Activated CD4-positive, alpha-beta T cell treated with anti-CD3 and anti-CD28 coated beads, Interleukin-2, amount 10 ng/mL, durations not matched to agents 7 days and 5 days (primary cell): ENCODE measurements around the gene NUP62CL. TPM values are rescaled to one million over a fixed set of nuclear protein-coding genes. Genes with fewer than 3 reads are reported as not detected.
"Not testable (repeated sequence)": the region's sequence is repeated elsewhere in the genome, so short reads cannot be mapped to it uniquely, and the experiment has no call there.

Experiments used
- CTCF ChIA-PET: fragments of 350-600 bp; sonication (Branson Sonifier 250); formaldehyde crosslinking; loops from one replicate; lab custom pipeline; 2021; ENCODE audit warnings: antibody characterized with exemption; lab: Charles Lee
- POLR2A ChIA-PET: fragments of 350-600 bp; sonication (Branson Sonifier 250); formaldehyde crosslinking; loops from one replicate; lab custom pipeline; 2021; ENCODE audit warnings: antibody characterized with exemption; lab: Charles Lee
- DNase-seq: peaks from one replicate; pipeline ENCODE4 v3.0.0-alpha.2; 2020
- H3K27ac Mint-ChIP-seq: one replicate; pipeline ENCODE4 v1.8.0; 2021; ENCODE audit warnings: mild to moderate bottlenecking, moderate library complexity, mixed read lengths
- H3K27me3 Mint-ChIP-seq: one replicate; pipeline ENCODE4 v1.8.0; 2021; ENCODE audit warnings: mixed read lengths
- H3K36me3 Mint-ChIP-seq: one replicate; pipeline ENCODE4 v1.8.0; 2021; ENCODE audit warnings: low read depth, mixed read lengths
- H3K4me1 Mint-ChIP-seq: one replicate; pipeline ENCODE4 v1.8.0; 2021; ENCODE audit warnings: mixed read lengths
- H3K4me3 Mint-ChIP-seq: one replicate; pipeline ENCODE4 v1.8.0; 2021; ENCODE audit warnings: mild to moderate bottlenecking, moderate library complexity, mixed read lengths
- H3K9me3 Mint-ChIP-seq: one replicate; pipeline ENCODE4 v1.8.0; 2021; ENCODE audit warnings: mixed read lengths
- total RNA-seq, 2 experiments: library from RNA; stranded (reverse); gene quantifications; one replicate each; pipeline ENCODE4 v1.2.3, GENCODE V29; 2021

Gene NUP62CL
- 1 to 10 TPM; 1.9 to 3.1 TPM for total RNA-seq

- peak within 1 kb of the TSS; percentile 88 for H3K4me3 Mint-ChIP-seq
- H3K27ac Mint-ChIP-seq: peak within 1 kb of the TSS; percentile 80
- no peaks in the 10 kb centered on the region for H3K36me3 Mint-ChIP-seq
- peaks cover 2% of the 10 kb centered on the region for H3K27me3 Mint-ChIP-seq
- H3K9me3 Mint-ChIP-seq: no peaks in the 10 kb centered on the region
- peak; percentile 75 for DNase-seq
- CTCF ChIA-PET: no interaction called here
- peaks cover 4% of the 10 kb centered on the region for H3K4me1 Mint-ChIP-seq
- POLR2A ChIA-PET: no interaction called here
Observed at GRCh38 chrX:107205770-107206696, at the start of gene NUP62CL, which contains the start of gene DNAAF6. Gene NUP62CL (minus strand): TSS chrX:107206433. CDS start chrX:107175146, 31,287 bp downstream. Gene DNAAF6 (plus strand): TSS chrX:107206611. CDS start chrX:107212876, 6,265 bp downstream.

DNA sequence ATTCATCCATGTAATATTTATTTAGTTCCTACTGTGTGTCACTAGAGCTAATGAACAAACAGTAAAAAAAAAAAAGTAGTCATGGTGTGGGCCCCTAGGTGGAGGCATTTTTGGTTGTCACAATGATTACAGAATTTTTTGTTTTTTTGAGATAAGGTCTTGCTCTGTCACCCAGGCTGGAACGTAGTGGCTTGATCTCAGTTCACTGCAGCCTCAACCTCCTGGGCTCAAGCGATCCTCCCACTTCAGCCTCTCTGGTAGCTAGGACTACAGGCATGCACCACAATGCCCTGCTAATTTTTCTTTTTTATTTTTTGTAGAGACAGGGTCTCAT lies 22.2 kb upstream of the NUP62CL start:
- no peak overlapping the region for H3K4me3 Mint-ChIP-seq
- ChIA-PET CTCF (no interaction called here), POLR2A (no interaction called here)
- DNase-seq: no peak
- H3K9me3 Mint-ChIP-seq: no peaks in the 10 kb centered on the region
- no peaks in the 10 kb centered on the region for H3K4me1 Mint-ChIP-seq
- peaks cover 2% of the 10 kb centered on the region for H3K27me3 Mint-ChIP-seq
- H3K36me3 Mint-ChIP-seq: no peaks in the 10 kb centered on the region
- no peak overlapping the region for H3K27ac Mint-ChIP-seq

DNA sequence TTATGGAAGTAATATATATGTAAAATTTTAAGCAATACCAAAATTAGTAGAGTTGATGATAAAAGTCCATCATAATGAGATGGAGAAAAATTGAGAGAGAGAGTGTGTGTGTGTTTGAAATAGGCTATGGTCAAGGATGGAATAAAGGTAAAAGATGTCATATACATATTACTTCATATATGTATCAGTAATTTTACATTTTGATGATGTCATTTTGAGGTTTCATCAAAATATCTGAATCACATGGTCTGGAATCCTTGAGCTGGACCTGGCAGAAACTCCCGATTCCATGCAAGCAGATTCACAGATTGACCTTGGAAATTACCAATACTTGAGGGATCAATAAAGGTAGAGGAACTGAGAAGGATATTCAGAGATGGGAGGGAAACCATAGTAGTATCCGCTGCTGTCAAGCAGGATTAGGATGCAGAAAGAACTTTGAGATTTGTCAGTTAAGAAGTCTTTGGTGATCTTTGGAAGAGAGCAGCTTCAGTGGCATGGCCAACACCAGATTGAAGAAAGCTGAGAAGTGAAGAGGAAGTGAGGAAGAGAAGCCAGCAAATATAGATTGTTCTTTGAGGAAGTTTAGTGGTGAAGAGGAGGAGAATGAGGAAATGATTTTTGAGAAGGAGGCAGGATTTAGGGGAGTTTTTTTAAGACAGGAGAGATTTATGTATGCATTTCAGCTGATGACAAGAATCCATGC lies 21.7 kb upstream of the NUP62CL start:
- CTCF ChIA-PET: no interaction called here

DNA sequence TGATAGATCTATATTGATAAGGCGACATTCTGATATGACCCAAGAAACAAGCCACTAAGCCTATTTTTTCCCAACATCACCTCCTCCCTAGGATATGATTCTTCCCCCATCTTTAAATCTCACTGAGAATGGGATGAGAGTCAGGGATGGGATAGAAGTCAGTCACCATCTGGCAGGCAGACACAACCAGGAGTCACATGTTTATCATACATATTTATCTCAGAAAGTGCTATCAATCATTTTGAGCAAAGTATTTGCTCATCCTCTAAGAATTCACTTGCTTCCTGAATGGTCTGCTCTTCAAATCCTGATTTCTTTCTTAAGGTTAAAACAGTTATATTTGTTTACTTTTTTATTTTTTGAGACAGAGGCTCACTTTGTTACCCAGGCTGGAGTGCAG lies 20.5 kb upstream of the NUP62CL start:
- Mint-ChIP-seq H3K4me3 (no peak overlapping the region), H3K36me3 (no peaks in the 10 kb centered on the region)

More for the DNA sequence above, 21.7 kb upstream of the NUP62CL start:
- Mint-ChIP-seq H3K4me1 (no peaks in the 10 kb centered on the region), H3K27ac (no peak overlapping the region), H3K27me3 (peaks cover 1% of the 10 kb centered on the region), H3K4me3 (no peak overlapping the region), H3K9me3 (no peaks in the 10 kb centered on the region), H3K36me3 (no peaks in the 10 kb centered on the region)
- POLR2A ChIA-PET: no interaction called here
- DNase-seq: no peak

DNA sequence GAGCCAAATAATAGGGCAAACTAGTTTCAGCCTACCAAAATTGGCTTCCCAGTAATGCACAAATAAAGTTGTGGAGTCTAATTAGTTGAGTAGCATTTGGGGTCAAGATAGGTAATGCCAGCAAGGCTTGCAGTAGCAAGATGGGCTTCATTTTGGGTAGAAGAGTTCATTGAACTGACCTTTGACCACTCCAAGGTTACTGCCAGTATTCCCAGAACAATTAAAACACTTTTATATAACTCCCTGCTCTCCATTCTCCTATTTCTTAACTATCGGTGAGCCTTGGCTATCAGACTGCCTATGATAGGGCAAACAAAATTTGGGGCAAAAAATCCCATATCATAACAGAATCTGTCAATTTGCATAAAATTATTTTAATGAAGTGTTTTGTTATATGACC lies 7.2 kb upstream of the NUP62CL start:
- Mint-ChIP-seq H3K27ac (no peak overlapping the region), H3K9me3 (no peaks in the 10 kb centered on the region), H3K36me3 (no peaks in the 10 kb centered on the region), H3K4me3 (no peak overlapping the region), H3K27me3 (peaks cover 2% of the 10 kb centered on the region), H3K4me1 (no peaks in the 10 kb centered on the region)
- ChIA-PET CTCF (no interaction called here), POLR2A (no interaction called here)
- DNase-seq: no peak

More for the DNA sequence above, 20.5 kb upstream of the NUP62CL start:
- POLR2A ChIA-PET: no interaction called here
- H3K27ac Mint-ChIP-seq: no peak overlapping the region
- no peak for DNase-seq
- H3K9me3 Mint-ChIP-seq: no peaks in the 10 kb centered on the region
- CTCF ChIA-PET: no interaction called here
- peaks cover 1% of the 10 kb centered on the region for H3K27me3 Mint-ChIP-seq
- H3K4me1 Mint-ChIP-seq: no peaks in the 10 kb centered on the region

GRCh38 chrX:107207943-107208342 lies 1.7 kb upstream of the NUP62CL start:
- Mint-ChIP-seq H3K4me3 (no peak overlapping the region), H3K4me1 (peaks cover 4% of the 10 kb centered on the region), H3K9me3 (no peaks in the 10 kb centered on the region), H3K27me3 (peaks cover 2% of the 10 kb centered on the region), H3K36me3 (no peaks in the 10 kb centered on the region), H3K27ac (no peak overlapping the region)
- ChIA-PET CTCF (no interaction called here), POLR2A (no interaction called here)
- no peak for DNase-seq

- Mint-ChIP-seq H3K9me3 (no peaks in the 10 kb centered on the region), H3K36me3 (no peaks in the 10 kb centered on the region), H3K4me3 (peak overlapping the region; percentile 88), H3K4me1 (peaks cover 4% of the 10 kb centered on the region), H3K27ac (no peak overlapping the region), H3K27me3 (peaks cover 2% of the 10 kb centered on the region)
- DNase-seq: no peak
- ChIA-PET CTCF (interaction anchor here (0.6 kb wide), 1 partner anchor 882 kb away, joined by 3 read pairs; no protein-coding TSS in a partner anchor), POLR2A (no interaction called here)
Observed at GRCh38 chrX:107207089-107207488, 856 bp upstream of the NUP62CL start.

GRCh38 chrX:107206697-107207065 lies 448 bp upstream of the NUP62CL start:
- H3K9me3 Mint-ChIP-seq: no peaks in the 10 kb centered on the region
- DNase-seq: no peak
- H3K4me1 Mint-ChIP-seq: peaks cover 4% of the 10 kb centered on the region
- H3K4me3 Mint-ChIP-seq: peak overlapping the region; percentile 88
- H3K36me3 Mint-ChIP-seq: no peaks in the 10 kb centered on the region
- ChIA-PET CTCF (interaction anchor here (0.6 kb wide), 1 partner anchor 883 kb away, joined by 3 read pairs; no protein-coding TSS in a partner anchor), POLR2A (no interaction called here)
- H3K27ac Mint-ChIP-seq: peak overlapping the region; percentile 80
- H3K27me3 Mint-ChIP-seq: peaks cover 2% of the 10 kb centered on the region

- POLR2A ChIA-PET: no interaction called here
- Mint-ChIP-seq H3K4me3 (no peak overlapping the region), H3K27ac (no peak overlapping the region), H3K36me3 (no peaks in the 10 kb centered on the region), H3K4me1 (peaks cover 4% of the 10 kb centered on the region), H3K9me3 (no peaks in the 10 kb centered on the region), H3K27me3 (peaks cover 2% of the 10 kb centered on the region)
- no peak for DNase-seq
- CTCF ChIA-PET: interaction anchor here (0.6 kb wide), 1 partner anchor 605 kb away, joined by 3 read pairs; no protein-coding TSS in a partner anchor
Observed at GRCh38 chrX:107204068-107204605, 2.1 kb downstream of the NUP62CL start.

GRCh38 chrX:107199491-107199890 lies 6.7 kb downstream of the NUP62CL start:
- no peak overlapping the region for H3K4me3 Mint-ChIP-seq
- CTCF ChIA-PET: no interaction called here
- H3K9me3 Mint-ChIP-seq: no peaks in the 10 kb centered on the region
- H3K27ac Mint-ChIP-seq: no peak overlapping the region
- POLR2A ChIA-PET: no interaction called here
- DNase-seq: no peak
- no peaks in the 10 kb centered on the region for H3K27me3 Mint-ChIP-seq
- no peaks in the 10 kb centered on the region for H3K36me3 Mint-ChIP-seq
- no peaks in the 10 kb centered on the region for H3K4me1 Mint-ChIP-seq

DNA sequence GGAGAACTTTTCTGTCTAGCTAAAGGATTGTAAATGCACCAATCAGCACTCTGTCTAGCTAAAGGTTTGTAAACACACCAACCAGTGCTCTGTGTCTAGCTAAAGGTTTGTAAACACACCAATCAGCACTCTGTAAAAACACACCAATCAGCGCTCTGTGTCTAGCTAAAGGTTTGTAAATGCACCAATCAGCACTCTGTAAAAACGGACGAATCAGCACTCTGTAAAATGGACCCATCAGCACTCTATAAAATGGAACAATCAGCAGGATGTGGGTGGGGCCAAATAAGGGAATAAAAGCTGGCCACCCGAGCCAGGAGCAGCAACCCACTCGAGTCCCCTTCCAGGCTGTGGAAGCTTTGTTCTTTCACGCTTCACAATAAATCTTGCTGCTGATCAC lies 8.2 kb downstream of the NUP62CL start:
- POLR2A ChIA-PET, H3K27ac Mint-ChIP-seq, DNase-seq, H3K27me3 Mint-ChIP-seq, H3K4me3 Mint-ChIP-seq, CTCF ChIA-PET, H3K4me1 Mint-ChIP-seq, H3K36me3 Mint-ChIP-seq, H3K9me3 Mint-ChIP-seq: not testable (repeated sequence)

- no peak for DNase-seq
- H3K36me3 Mint-ChIP-seq: no peaks in the 10 kb centered on the region
- no peak overlapping the region for H3K27ac Mint-ChIP-seq
- no peaks in the 10 kb centered on the region for H3K27me3 Mint-ChIP-seq
- H3K9me3 Mint-ChIP-seq: no peaks in the 10 kb centered on the region
- H3K4me3 Mint-ChIP-seq: no peak overlapping the region
- H3K4me1 Mint-ChIP-seq: no peaks in the 10 kb centered on the region
- CTCF ChIA-PET: no interaction called here
- POLR2A ChIA-PET: no interaction called here
Observed at GRCh38 chrX:107197319-107197718, 8.9 kb downstream of the NUP62CL start.
